HTR-8/SVneo (cell line): ENCODE measurements around the gene SCART1.
"Not testable (repeated sequence)": the region's sequence is repeated elsewhere in the genome, so short reads cannot be mapped to it uniquely, and the experiment has no call there.

Experiments
- DNase-seq: peaks from one replicate; pipeline ENCODE4 v3.0.0; 2011; ENCODE audit warnings: low spot score, mixed read lengths; ENCODE audit not compliant: insufficient read length
- FAIRE-seq: peaks from 2 replicates; lab custom pipeline; 2011; peaks lifted over from hg19 to GRCh38; lab: Jason Lieb, UNC

Gene SCART1

DNA sequence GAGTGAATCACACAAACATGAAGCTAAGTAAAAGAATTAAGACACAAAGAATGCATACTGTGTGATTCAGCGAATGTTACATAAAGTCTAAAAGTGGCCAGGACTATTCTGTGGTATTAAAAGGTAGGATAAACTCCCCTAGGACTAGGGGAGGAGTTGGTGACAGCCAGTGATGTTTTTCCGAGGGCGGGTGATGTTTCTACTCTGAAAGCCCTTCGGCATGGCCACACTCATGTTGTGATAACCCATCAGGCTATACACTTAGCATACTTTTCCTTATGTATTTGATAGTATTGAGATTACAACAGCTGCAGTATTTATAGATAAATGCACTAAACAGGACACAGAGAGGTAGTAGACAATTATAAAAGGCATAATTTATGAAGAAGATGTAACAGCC lies 57.7 kb downstream of the SCART1 start:
- no peak for FAIRE-seq
- DNase-seq: no peak

DNA sequence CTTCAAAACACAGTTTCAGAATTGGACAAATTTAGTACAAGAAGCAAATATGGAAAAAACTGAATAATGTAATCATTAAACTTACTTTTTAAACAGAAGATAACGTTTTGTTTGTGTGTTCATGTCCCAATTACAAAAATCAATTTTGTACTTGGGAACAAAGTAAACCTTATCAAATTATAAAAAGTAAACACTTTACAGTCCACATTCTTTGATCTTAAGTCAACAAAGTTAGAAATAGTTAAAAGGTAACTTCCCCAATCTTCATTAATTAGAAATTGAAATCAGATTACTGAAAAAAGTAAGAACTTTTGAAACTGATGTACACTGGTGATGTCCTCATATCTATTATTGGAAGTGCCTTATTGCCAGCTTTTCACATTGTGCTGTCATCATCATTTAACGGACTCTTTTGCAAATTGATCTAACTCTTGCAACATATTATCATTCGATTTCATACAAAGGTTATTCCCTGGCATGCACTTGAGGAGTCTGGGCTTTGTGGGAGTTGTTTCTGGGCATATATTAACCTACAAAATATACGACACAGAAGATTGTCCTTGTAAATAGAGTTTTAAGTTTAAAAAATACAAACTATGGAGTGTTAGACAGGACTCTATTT lies 58.3 kb downstream of the SCART1 start:
- DNase-seq (no peak), FAIRE-seq (no peak)

DNA sequence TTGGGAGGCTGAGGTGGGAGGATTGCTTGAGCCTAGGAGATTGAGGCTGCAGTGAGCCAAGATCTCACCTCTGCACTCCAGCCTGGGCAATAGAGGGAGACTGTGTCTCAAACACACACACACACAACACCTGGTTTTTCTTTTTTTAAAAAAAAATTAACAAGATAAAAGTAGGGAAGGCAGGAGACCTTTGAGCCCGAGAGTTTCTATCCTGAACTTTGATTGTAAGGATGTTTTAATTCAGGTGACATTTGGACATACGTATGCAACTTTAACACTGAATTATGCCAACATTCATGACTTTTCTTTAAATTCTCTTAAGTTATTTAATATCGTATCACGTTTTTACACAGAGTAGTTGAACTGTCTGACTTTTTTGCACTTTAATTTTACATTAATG lies 61.7 kb downstream of the SCART1 start:
- no peak for FAIRE-seq
- DNase-seq: no peak

DNA sequence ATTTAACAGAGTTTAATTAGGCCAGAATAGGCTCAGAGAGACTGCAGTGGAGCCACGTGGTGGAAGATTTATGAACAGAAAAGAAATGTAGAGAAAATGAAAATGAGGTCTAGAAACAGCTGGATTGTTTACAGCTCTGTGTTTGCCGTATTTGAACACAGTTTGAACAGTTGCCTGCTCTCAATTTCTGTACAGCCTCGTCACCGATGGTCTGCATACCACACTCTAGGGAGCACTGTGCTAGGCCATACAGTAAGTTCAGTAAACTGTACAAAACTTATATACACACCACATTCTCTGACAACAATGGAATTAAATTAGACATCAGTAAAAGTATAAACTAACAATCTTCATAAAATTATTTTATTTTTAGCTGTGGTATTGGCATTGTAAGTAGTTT lies 62.3 kb downstream of the SCART1 start:
- DNase-seq (no peak), FAIRE-seq (no peak)

DNA sequence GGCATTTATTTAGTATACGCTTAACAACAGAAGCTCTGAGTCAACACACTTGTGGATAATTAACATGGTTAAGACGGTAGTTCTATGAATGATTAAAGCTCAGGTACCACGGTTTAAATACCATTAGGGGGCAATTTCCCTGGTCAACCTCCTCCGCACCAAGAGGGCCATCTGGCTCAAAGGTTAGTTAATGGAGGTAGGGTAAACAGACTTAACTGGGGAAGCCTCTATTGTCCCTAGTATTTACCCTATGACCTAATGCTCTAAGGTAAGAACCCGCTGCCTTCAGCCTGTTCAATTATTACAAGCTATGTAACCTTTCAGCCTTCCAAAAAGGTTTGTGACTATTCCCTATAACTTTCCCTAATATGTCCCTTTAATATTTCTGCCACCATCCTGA lies 64.8 kb downstream of the SCART1 start:
- not testable (repeated sequence) for DNase-seq, FAIRE-seq
